T-helper 2 cell treated with Interferon-gamma antibody and Interleukin-4, amounts not matched to agents 5 μg/mL and 100 μg/mL, for 36 hours (primary cell): Measurements from ENCODE around the gene MEOX2.

Experiments
- DNase-seq: peaks from one replicate; pipeline ENCODE4 v3.0.0; 2021; ENCODE audit warnings: low spot score
- H3K27ac Mint-ChIP-seq: one replicate; pipeline ENCODE4 v1.8.0; 2021; ENCODE audit warnings: mild to moderate bottlenecking, mixed read lengths
- H3K27me3 Mint-ChIP-seq: one replicate; pipeline ENCODE4 v1.8.0; 2021; ENCODE audit warnings: low read depth, mixed read lengths
- H3K36me3 Mint-ChIP-seq: one replicate; pipeline ENCODE4 v1.8.0; 2021; ENCODE audit warnings: low read depth, mixed read lengths
- H3K4me1 Mint-ChIP-seq: one replicate; pipeline ENCODE4 v1.8.0; 2021; ENCODE audit warnings: low read depth, mixed read lengths
- H3K4me3 Mint-ChIP-seq: one replicate; pipeline ENCODE4 v1.8.0; 2022; ENCODE audit warnings: mild to moderate bottlenecking, moderate library complexity, mixed read lengths
- H3K9me3 Mint-ChIP-seq: one replicate; pipeline ENCODE4 v1.8.0; 2021; ENCODE audit warnings: mixed read lengths

The MEOX2 gene

DNA sequence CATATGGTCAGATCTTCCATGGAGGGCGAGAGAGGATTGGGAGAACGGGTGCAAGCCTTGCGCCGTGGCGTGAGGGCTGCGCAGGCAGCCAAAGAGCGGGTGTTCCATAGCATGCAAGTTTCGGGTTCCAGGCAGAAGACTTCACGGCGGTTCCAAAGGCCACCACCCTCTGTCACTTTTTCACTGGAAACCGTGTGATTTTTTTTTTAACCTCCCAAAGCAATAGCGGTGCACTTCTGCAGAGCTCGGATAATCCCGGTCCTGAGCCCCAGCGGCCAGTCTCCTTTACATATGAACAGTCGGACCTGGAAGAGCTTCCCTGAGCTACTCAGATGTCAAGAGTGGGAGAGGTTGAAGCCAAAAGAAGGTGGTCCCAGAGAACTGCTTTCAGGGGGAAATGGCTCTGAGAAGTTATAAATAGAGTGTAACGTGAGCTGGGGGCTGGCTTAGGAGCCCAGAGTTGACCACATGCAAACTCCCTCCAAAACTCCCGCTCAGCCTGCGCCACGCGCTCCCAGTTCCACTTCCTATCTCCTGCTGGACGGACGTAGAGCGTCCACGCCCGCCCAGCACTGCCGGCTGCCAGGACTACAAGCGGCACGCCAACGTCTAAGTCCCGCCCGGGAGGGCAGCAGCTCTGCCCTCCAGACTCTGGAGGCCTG is at the start of gene MEOX2:
TSS of gene MEOX2 (minus strand) at position 389 of the 662 bp plus-strand sequence. CDS start at position 108, 281 bp downstream.
- peaks cover 42% of the 10 kb centered on the region for H3K27me3 Mint-ChIP-seq
- H3K36me3 Mint-ChIP-seq: no peaks in the 10 kb centered on the region
- no peak within 1 kb of the TSS for H3K4me3 Mint-ChIP-seq
- H3K9me3 Mint-ChIP-seq: no peaks in the 10 kb centered on the region
- no peak within 1 kb of the TSS for H3K27ac Mint-ChIP-seq
- DNase-seq: no peak
- H3K4me1 Mint-ChIP-seq: no peaks in the 10 kb centered on the region

DNA sequence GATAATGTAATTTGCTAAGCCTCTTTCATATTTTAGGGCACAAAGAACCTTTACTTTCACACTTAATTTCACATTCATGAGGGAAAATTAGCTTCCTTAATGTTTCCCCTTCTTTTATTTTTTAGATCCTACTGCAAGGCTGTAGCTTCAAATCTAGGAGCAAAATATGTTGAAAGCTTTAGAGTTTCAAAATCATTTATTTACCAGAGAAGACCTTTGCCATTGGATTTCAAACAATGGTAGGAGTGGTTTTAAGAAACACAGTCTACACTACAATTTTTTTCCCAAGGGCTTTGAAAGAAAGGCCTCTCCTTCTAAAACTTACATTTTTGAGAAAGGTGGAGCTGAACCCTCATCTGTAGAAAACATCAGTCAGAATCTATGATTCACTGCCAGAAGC is 43.3 kb upstream of the MEOX2 start:
- Mint-ChIP-seq H3K9me3 (no peaks in the 10 kb centered on the region), H3K27me3 (no peaks in the 10 kb centered on the region), H3K4me1 (no peaks in the 10 kb centered on the region), H3K27ac (no peak overlapping the region), H3K36me3 (no peaks in the 10 kb centered on the region), H3K4me3 (no peak overlapping the region)
- no peak for DNase-seq

DNA sequence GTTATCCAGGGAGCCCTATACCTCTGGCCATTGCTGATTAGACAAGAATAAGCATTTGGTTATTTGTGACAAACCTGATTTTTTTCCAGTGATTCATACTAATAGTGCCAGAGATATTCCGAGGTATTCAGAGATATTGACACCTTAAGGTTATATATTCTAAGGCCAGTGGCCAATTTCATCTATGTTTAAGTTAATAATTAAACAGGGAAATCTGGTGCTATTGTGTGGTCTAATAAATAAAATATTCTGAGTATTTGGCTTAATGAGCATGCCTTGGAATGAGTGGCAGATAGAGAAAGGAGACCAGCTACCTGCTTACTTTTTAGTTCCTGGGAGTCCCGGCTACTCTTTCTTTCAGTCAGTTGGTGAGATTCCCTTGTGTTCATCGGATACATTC is 38.6 kb upstream of the MEOX2 start:
- no peaks in the 10 kb centered on the region for H3K4me1 Mint-ChIP-seq
- no peak for DNase-seq
- no peaks in the 10 kb centered on the region for H3K9me3 Mint-ChIP-seq

DNA sequence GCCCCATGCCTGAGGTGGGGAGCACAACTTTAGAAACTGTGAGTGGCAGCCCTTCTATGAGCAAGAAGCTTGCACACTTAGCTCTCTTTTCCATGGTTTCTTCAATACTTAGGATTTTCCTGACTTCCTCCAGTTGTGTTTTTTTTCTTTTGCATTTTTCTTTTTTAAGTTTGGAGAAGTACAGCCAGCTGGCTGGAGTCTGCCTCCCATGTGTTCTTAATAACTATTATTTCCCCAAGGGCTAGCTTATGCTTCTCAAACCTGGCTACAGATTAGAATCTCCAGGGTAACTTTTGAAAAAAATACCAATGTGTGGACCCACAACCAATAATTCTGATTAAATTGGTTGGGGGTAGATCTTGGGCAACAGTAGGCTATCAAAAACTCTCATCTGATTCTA is 37.4 kb upstream of the MEOX2 start:
- Mint-ChIP-seq H3K27ac (no peak overlapping the region), H3K4me3 (no peak overlapping the region), H3K27me3 (no peaks in the 10 kb centered on the region), H3K9me3 (no peaks in the 10 kb centered on the region), H3K4me1 (no peaks in the 10 kb centered on the region), H3K36me3 (no peaks in the 10 kb centered on the region)
- no peak for DNase-seq

More for the DNA sequence above, 38.6 kb upstream of the MEOX2 start:
- no peak overlapping the region for H3K4me3 Mint-ChIP-seq
- H3K36me3 Mint-ChIP-seq: no peaks in the 10 kb centered on the region
- H3K27me3 Mint-ChIP-seq: no peaks in the 10 kb centered on the region
- H3K27ac Mint-ChIP-seq: no peak overlapping the region

DNA sequence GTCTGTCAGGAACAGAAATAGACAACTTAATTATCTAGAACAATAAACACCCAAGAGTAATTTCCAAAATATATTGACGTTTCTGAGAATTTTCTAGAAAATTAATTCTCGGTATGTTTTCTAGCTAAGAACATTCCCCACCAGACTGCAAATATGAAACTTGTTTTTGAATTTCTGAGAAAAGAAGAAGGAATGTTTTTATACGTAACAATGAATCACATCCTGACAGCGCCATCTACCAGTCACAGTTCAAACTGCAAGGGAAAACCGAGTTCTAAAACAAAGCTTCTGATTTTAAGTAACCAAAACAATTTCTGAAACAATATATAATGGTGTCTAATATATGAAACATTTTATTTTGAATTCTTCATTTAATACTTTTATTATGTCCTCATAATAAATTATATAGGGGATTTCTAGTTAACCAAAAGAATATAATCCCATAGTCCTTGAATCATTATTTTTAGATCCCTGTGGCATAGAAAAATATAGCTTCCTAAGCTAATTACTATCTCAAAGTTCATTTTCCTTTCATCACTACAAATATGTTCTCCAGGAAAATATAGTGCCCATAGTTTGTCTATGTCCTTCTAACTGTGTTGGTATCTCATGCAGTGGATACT is 34.5 kb upstream of the MEOX2 start:
- H3K9me3 Mint-ChIP-seq: no peaks in the 10 kb centered on the region
- H3K4me3 Mint-ChIP-seq: no peak overlapping the region
- H3K4me1 Mint-ChIP-seq: no peaks in the 10 kb centered on the region
- no peaks in the 10 kb centered on the region for H3K27me3 Mint-ChIP-seq
- no peaks in the 10 kb centered on the region for H3K36me3 Mint-ChIP-seq
- no peak for DNase-seq
- H3K27ac Mint-ChIP-seq: no peak overlapping the region

DNA sequence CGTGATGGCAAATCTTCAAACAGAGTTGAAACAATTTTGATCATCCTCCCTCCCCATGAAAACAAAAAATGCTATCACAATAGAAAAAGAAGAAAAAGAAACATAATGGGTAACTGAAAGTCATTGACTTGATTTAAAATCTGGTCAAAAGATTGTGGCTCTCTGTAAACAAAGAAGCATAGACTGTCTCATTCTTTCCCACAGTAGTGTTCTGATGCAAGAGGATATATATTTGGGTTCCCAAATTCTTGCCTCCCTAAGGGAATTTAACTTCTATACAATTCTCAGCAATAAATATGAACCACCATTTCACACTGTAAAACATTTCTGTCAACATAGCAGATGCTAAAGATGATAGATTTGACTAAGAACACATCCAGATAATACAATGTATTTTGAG is 32.8 kb upstream of the MEOX2 start:
- H3K36me3 Mint-ChIP-seq: no peaks in the 10 kb centered on the region
- H3K9me3 Mint-ChIP-seq: no peaks in the 10 kb centered on the region
- H3K27me3 Mint-ChIP-seq: no peaks in the 10 kb centered on the region
- DNase-seq: no peak
- H3K27ac Mint-ChIP-seq: no peak overlapping the region
- H3K4me1 Mint-ChIP-seq: no peaks in the 10 kb centered on the region
- no peak overlapping the region for H3K4me3 Mint-ChIP-seq

DNA sequence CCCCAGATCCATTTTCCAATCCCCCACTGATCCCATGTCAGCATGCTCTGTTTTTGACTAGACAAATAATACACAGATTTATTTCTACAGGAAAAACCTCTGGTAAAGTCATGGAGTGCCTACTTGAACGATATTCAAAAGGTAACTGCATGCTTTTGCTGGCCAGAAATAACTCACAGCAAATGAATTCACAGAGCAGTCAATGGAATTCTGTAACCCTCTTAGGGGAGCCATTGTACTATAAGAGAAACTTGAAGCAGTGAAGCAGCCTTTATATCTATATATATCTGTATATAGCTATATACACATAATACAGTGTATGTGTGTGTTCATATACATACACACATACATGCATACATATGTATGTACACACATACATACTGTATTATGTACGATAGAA is 29.0 kb upstream of the MEOX2 start:
- H3K4me1 Mint-ChIP-seq: no peaks in the 10 kb centered on the region
- H3K27ac Mint-ChIP-seq: no peak overlapping the region
- H3K4me3 Mint-ChIP-seq: no peak overlapping the region
- no peak for DNase-seq
- H3K9me3 Mint-ChIP-seq: no peaks in the 10 kb centered on the region
- H3K27me3 Mint-ChIP-seq: no peaks in the 10 kb centered on the region
- H3K36me3 Mint-ChIP-seq: no peaks in the 10 kb centered on the region

GRCh38 chr7:15709978-15710377 is 23.5 kb upstream of the MEOX2 start:
- H3K4me1 Mint-ChIP-seq: peaks cover 3% of the 10 kb centered on the region

DNA sequence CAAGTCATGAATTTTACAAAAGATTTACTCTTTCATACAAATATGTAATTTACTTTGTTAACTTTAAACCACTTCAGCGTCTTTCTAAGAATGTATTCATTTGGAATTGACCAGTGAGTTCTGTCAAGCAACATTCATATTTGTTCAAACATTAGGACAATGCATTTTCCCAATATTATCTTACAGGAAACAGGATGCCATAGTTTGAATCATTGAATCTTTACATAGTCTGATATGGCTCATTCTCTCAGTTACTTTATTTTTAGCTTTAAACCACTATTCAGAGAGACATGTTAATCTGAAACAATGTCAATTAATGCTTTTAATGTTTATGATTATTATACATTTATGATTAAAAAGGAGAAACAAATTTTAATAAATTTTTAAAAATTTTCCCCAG is 21.1 kb upstream of the MEOX2 start:
- Mint-ChIP-seq H3K4me3 (no peak overlapping the region), H3K4me1 (peaks cover 3% of the 10 kb centered on the region)
- no peak for DNase-seq

More at GRCh38 chr7:15709978-15710377, 23.5 kb upstream of the MEOX2 start:
- no peaks in the 10 kb centered on the region for H3K9me3 Mint-ChIP-seq
- no peak overlapping the region for H3K27ac Mint-ChIP-seq
- H3K4me3 Mint-ChIP-seq: no peak overlapping the region
- DNase-seq: no peak
- no peaks in the 10 kb centered on the region for H3K27me3 Mint-ChIP-seq
- H3K36me3 Mint-ChIP-seq: no peaks in the 10 kb centered on the region

GRCh38 chr7:15703732-15704131 is 17.2 kb upstream of the MEOX2 start:
- no peak for DNase-seq
- H3K9me3 Mint-ChIP-seq: peaks cover 5% of the 10 kb centered on the region
- H3K4me1 Mint-ChIP-seq: no peaks in the 10 kb centered on the region
- no peaks in the 10 kb centered on the region for H3K36me3 Mint-ChIP-seq
- H3K27ac Mint-ChIP-seq: no peak overlapping the region
- no peak overlapping the region for H3K4me3 Mint-ChIP-seq
- H3K27me3 Mint-ChIP-seq: no peaks in the 10 kb centered on the region

More for the DNA sequence above, 21.1 kb upstream of the MEOX2 start:
- no peaks in the 10 kb centered on the region for H3K36me3 Mint-ChIP-seq
- H3K9me3 Mint-ChIP-seq: peaks cover 4% of the 10 kb centered on the region
- H3K27me3 Mint-ChIP-seq: no peaks in the 10 kb centered on the region
- H3K27ac Mint-ChIP-seq: no peak overlapping the region

DNA sequence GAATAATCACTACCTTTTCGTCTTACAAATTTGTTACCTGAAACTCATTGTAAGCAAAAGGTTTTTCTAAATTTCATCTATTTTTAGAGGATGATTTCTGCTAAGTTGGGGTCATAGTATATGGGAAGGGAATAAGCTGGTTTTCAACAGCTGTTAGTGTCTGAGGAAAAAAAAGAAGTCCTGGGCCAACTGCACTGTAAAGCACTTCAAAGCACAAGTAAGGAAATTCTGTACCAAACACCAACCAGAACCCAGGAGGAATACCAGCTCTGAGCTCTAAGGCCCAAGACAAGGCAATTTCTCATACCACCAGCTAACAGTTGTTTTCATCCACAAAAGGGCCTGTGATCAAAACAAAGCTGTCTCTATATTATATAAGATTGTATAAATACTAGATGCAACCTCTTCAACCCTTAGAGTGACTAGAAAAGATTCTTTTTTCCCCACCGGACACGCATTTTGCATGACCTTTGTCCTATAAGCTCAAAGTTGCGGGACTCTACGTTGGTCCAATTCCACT is 6.1 kb upstream of the MEOX2 start:
- no peaks in the 10 kb centered on the region for H3K9me3 Mint-ChIP-seq
- H3K4me3 Mint-ChIP-seq: no peak overlapping the region

DNA sequence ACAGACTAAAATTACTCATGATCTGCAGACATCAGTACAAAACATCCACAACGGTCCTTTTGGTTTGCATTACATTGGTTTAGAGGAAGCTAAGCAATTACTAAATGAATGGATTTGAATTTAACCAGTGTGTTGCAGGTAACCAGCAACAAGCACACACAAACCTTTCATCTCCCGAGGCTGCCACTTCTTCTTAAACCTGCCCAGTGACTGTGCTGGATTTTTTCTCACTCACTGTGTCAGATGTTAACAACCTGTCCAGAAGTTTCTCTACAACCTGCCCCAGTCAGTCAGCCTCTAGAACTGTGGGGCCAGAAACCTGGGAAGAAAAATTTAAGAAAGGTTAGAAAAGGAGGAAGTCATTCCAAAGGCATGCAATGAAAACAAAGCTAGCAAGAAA is 2.4 kb upstream of the MEOX2 start:
- Mint-ChIP-seq H3K4me3 (no peak overlapping the region), H3K4me1 (no peaks in the 10 kb centered on the region), H3K9me3 (no peaks in the 10 kb centered on the region), H3K27me3 (peaks cover 42% of the 10 kb centered on the region), H3K36me3 (no peaks in the 10 kb centered on the region), H3K27ac (no peak overlapping the region)
- no peak for DNase-seq

More for the DNA sequence above, 6.1 kb upstream of the MEOX2 start:
- no peaks in the 10 kb centered on the region for H3K4me1 Mint-ChIP-seq
- no peak overlapping the region for H3K27ac Mint-ChIP-seq
- DNase-seq: no peak
- peaks cover 13% of the 10 kb centered on the region for H3K27me3 Mint-ChIP-seq
- no peaks in the 10 kb centered on the region for H3K36me3 Mint-ChIP-seq

GRCh38 chr7:15688279-15688626 is 1.8 kb upstream of the MEOX2 start:
- Mint-ChIP-seq H3K27ac (no peak overlapping the region), H3K36me3 (no peaks in the 10 kb centered on the region), H3K27me3 (peaks cover 42% of the 10 kb centered on the region), H3K9me3 (no peaks in the 10 kb centered on the region), H3K4me3 (no peak overlapping the region), H3K4me1 (no peaks in the 10 kb centered on the region)
- no peak for DNase-seq

- Mint-ChIP-seq H3K4me1 (no peaks in the 10 kb centered on the region), H3K9me3 (no peaks in the 10 kb centered on the region), H3K36me3 (no peaks in the 10 kb centered on the region), H3K27me3 (peaks cover 42% of the 10 kb centered on the region), H3K4me3 (no peak overlapping the region), H3K27ac (no peak overlapping the region)
- no peak for DNase-seq
These were observed 1.2 kb upstream of the MEOX2 start for GRCh38 chr7:15687546-15688278.
